ENCODE results near the gene OR10AD1.

The OR10AD1 gene

GRCh38 chr12:48184549-48184922 lies 18.6 kb downstream of the OR10AD1 start:
- TF ChIP-seq, protein P1, sequence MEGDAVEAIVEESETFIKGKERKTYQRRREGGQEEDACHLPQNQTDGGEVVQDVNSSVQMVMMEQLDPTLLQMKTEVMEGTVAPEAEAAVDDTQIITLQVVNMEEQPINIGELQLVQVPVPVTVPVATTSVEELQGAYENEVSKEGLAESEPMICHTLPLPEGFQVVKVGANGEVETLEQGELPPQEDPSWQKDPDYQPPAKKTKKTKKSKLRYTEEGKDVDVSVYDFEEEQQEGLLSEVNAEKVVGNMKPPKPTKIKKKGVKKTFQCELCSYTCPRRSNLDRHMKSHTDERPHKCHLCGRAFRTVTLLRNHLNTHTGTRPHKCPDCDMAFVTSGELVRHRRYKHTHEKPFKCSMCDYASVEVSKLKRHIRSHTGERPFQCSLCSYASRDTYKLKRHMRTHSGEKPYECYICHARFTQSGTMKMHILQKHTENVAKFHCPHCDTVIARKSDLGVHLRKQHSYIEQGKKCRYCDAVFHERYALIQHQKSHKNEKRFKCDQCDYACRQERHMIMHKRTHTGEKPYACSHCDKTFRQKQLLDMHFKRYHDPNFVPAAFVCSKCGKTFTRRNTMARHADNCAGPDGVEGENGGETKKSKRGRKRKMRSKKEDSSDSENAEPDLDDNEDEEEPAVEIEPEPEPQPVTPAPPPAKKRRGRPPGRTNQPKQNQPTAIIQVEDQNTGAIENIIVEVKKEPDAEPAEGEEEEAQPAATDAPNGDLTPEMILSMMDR (IDR thresholded peaks at IDR 0.05; ENCODE audit: control insufficient read depth, insufficient read depth, low read depth, low read length, missing control alignments): no peak
- H3K4me3 ChIP-seq (ENCODE audit: control insufficient read depth, low read depth, low read length): no peak overlapping the region; the same call in 1 of the 2 replicates
- DNase-seq (ENCODE audit: low read depth): no peak

- no peak for DNase-seq (ENCODE audit: low read depth)
- H3K4me3 ChIP-seq (ENCODE audit: control insufficient read depth, low read depth, low read length): peak overlapping the region; percentile 64
These were observed 19.1 kb downstream of the OR10AD1 start for GRCh38 chr12:48183876-48184548.

GRCh38 chr12:48183091-48183875 lies 19.8 kb downstream of the OR10AD1 start, which contains the start of gene CCDC184:
Gene CCDC184 (plus strand): TSS chr12:48183644. CDS start chr12:48184123, 479 bp downstream.
- TF ChIP-seq, protein P1 (IDR thresholded peaks at IDR 0.05; ENCODE audit: control insufficient read depth, insufficient read depth, low read depth, low read length, missing control alignments): peak; percentile 41
- peak within 1 kb of the TSS; percentile 64 for H3K4me3 ChIP-seq (ENCODE audit: control insufficient read depth, low read depth, low read length)
- no peak for DNase-seq (ENCODE audit: low read depth)

More at GRCh38 chr12:48183876-48184548, 19.1 kb downstream of the OR10AD1 start:
- TF ChIP-seq, protein P1 (IDR thresholded peaks at IDR 0.05; ENCODE audit: control insufficient read depth, insufficient read depth, low read depth, low read length, missing control alignments): no peak

DNA sequence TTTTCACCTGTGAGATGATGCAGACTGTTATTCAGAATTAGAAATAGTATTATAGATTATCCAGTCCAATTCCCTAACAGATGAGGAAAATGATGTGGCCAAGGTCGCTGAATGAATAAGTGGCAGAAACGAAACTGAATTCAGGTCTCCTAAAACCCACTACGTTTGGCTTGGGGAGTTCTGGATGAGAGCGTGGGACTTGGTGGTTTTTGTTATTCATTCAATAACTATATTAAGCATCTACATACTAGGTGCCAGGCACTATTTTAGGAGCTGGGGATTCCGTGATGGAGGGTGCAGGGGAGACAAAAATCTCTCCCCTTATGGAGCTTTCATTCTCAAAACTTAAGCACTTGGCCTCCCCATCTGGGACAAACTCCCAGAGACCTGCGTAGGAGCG lies 20.5 kb downstream of the OR10AD1 start:
- H3K4me3 ChIP-seq (ENCODE audit: control insufficient read depth, low read depth, low read length): peak overlapping the region; percentile 64
- TF ChIP-seq, protein P1 (IDR thresholded peaks at IDR 0.05; ENCODE audit: control insufficient read depth, insufficient read depth, low read depth, low read length, missing control alignments): no peak
- DNase-seq (ENCODE audit: low read depth): no peak

DNA sequence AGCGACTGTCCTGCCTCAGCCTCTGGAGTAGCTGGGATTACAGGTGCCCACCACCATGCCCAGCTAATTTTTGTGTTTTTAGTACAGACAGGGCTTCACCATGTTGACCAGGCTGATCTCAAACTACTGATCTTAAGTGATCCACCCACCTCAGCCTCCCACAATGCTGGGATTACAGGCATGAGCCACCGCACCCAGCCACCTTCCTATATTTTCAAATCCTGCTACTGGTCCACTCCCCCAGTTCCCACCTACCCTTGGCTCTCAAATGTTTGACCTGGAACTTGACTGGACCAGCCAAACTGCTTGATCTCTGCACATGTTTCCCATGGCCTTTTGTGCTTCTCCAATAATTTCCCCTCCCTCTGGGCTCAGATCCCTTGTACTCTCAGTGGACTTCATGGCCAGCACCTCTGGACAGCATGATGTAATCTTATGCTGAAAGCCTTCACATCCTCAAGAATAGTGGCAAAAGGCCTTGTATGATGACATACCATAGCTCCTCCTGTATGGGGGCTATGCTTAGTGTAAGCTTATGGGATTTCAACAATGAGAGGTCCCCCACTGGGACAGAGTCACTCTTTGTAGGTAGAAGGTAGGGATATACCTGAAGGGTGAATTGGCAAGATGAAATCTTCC lies 22.1 kb downstream of the OR10AD1 start:
- H3K4me3 ChIP-seq (ENCODE audit: control insufficient read depth, low read depth, low read length): no peak overlapping the region
- DNase-seq (ENCODE audit: low read depth): no peak
- TF ChIP-seq, protein P1 (IDR thresholded peaks at IDR 0.05; ENCODE audit: control insufficient read depth, insufficient read depth, low read depth, low read length, missing control alignments): no peak

DNA sequence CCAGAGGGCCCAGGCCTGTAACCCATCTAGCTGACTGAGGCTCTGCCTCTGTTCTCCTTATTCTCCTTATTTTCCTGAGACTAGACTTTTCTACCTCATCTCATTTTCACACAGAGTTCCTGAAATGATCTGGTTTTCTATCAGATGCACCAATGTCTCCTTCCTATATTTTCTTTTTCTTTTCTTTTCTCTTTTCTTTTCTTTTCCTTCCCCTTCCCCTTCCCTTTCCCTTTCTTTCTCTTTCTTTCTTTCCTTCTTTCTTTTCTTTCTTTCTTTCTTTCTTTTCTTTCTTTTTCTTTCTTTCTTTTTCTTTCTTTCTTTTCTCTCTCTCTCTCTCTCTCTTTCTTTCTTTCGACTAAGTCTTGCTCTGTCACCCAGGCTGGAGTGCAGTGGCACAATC lies 22.7 kb downstream of the OR10AD1 start:
- TF ChIP-seq, protein P1 (IDR thresholded peaks at IDR 0.05; ENCODE audit: control insufficient read depth, insufficient read depth, low read depth, low read length, missing control alignments): no peak
- H3K4me3 ChIP-seq (ENCODE audit: control insufficient read depth, low read depth, low read length): no peak overlapping the region

More for the DNA sequence above, 22.7 kb downstream of the OR10AD1 start:
- DNase-seq (ENCODE audit: low read depth): no peak
